Heart left ventricle (tissue), 13 donors: ENCODE data around the gene POLR1A.

Source experiments
- CTCF ChIP-seq, 12 donors: fragments of 200-600 bp; sonication (generic) in 4 of 12; IDR thresholded peaks; one replicate each; pipeline versions ENCODE4 v1.5.0 to v1.8.0; 2018 to 2022; ENCODE audit warnings: antibody characterized with exemption in 12 of 12, mild to moderate bottlenecking in 5 of 12
- POLR2A ChIP-seq, 2 donors: fragments of 450-650 bp; IDR thresholded peaks; one replicate each; pipeline ENCODE4 v1.6.1; 2017; ENCODE audit warnings: antibody characterized with exemption in 2 of 2, mild to moderate bottlenecking in 2 of 2, moderate library complexity in 2 of 2
- donor health status: ischemic (EF 13 %, LVEDD 7.1; RV severe dilation, severe dysfunction).
- donor health status: DM: no; HTN: yes; CAD: no.
- donor health status: DM: no; HTN: no; CAD: no.
- donor health status: ischemic (EF 25% LVEDD 6.9; RV normal size, moderate dysfunction).
- donor health status: ischemic (EF 25% LVEDD 5.7; RV mildly dilated, moderate dysfunction).
- donor health status: ischemic (EF 35%, LVEDD 5.7; RV mildly dilated, moderate dysfunction).
- donor health status: nonischemic (EF 11% LVEDD 7.7; RV severe dilation, severe dysfunction).
- donor health status: DM: yes; HTN: yes; CAD: no.
- donor health status: PGD.
- donor health status: ischemic (EF 29% LVEDD 5.4; RV normal size, mild dysfunction).
- donor health status: nonischemic (EF 23%, LVEDD 6.1; RV moderate dilation, normal function).

- TF ChIP-seq CTCF (IDR thresholded peaks at IDR 0.05), result no peak
- TF ChIP-seq POLR2A (IDR thresholded peaks at IDR 0.05), result no peak
Measured at GRCh38 chr2:86074811-86075210, 30.9 kb downstream of the POLR1A start.
